Neural cell (in vitro differentiated cells): Measurements from ENCODE around the gene IGF2R. TPM values are rescaled to one million over a fixed set of nuclear protein-coding genes. Genes with fewer than 3 reads are reported as not detected.

Experiments
- H2AFZ ChIP-seq: fragments of 200-600, 300-800 bp; sonication (generic), shearing (Covaris generic); 2 replicates; pipeline ENCODE4 v1.6.0; 2014; ENCODE audit warnings: low read depth, mild to moderate bottlenecking, antibody characterized with exemption, low read length, moderate library complexity
- H3F3A ChIP-seq: fragments of 200-600 bp; shearing (Covaris generic); 2 replicates; pipeline ENCODE4 v1.6.1; 2016; ENCODE audit warnings: mild to moderate bottlenecking, moderate library complexity, mixed read lengths, antibody characterized with exemption, low read length; ENCODE audit not compliant: insufficient read depth, poor library complexity, severe bottlenecking
- H3K27ac ChIP-seq: fragments of 200-600, 300-800 bp; sonication (generic), shearing (Covaris generic); 2 replicates; pipeline ENCODE4 v1.5.1; 2014; ENCODE audit warnings: mild to moderate bottlenecking, low read length, moderate library complexity
- H3K27me3 ChIP-seq: fragments of 300-800, 200-600 bp; sonication (generic), shearing (Covaris generic); 2 replicates; pipeline ENCODE4 v1.6.0; 2014; ENCODE audit warnings: mild to moderate bottlenecking, low read depth, low read length, moderate library complexity; ENCODE audit not compliant: insufficient read depth
- H3K36me3 ChIP-seq: fragments of 300-800, 200-600 bp; sonication (generic), shearing (Covaris generic); 2 replicates; pipeline ENCODE4 v1.5.1; 2014; ENCODE audit warnings: mild to moderate bottlenecking, antibody characterized with exemption, low read length, moderate library complexity; ENCODE audit not compliant: insufficient read depth
- H3K4me2 ChIP-seq: fragments of 300-800, 200-600 bp; sonication (generic), shearing (Covaris generic); 2 replicates; pipeline ENCODE4 v1.6.0; 2014; ENCODE audit warnings: mild to moderate bottlenecking, low read length
- H3K4me3 ChIP-seq: fragments of 300-800, 200-600 bp; sonication (generic), shearing (Covaris generic); 2 replicates; pipeline ENCODE4 v1.5.1; 2014; ENCODE audit warnings: mild to moderate bottlenecking, low read length, moderate library complexity
- H3K79me2 ChIP-seq: fragments of 200-600 bp; shearing (Covaris generic); replicated peaks from 2 replicates; pipeline ENCODE4 v1.6.0; 2014; ENCODE audit warnings: mild to moderate bottlenecking, low read length, moderate library complexity; ENCODE audit not compliant: insufficient read depth
- H3K9ac ChIP-seq: fragments of 300-800, 200-600 bp; sonication (generic), shearing (Covaris generic); 2 replicates; pipeline ENCODE4 v1.6.1; 2016; ENCODE audit warnings: mild to moderate bottlenecking, low read length, mixed read lengths
- H3K9me2 ChIP-seq: fragments of 200-600 bp; shearing (Covaris generic); 2 replicates; pipeline ENCODE4 v1.6.1; 2016; ENCODE audit warnings: mild to moderate bottlenecking, low read length, mixed read lengths; ENCODE audit not compliant: insufficient read depth
- H3K9me3 ChIP-seq: fragments of 200-600, 300-800 bp; sonication (generic), shearing (Covaris generic); 2 replicates; pipeline ENCODE4 v1.6.1; 2016; ENCODE audit warnings: mild to moderate bottlenecking, mixed run types, low read length, moderate library complexity, mixed read lengths
- H4K20me1 ChIP-seq: fragments of 200-600 bp; shearing (Covaris generic); 2 replicates; pipeline ENCODE4 v1.6.1; 2016; ENCODE audit warnings: mild to moderate bottlenecking, mixed run types; ENCODE audit not compliant: insufficient read depth
- EP300 ChIP-seq: fragments of 450-650 bp; conservative IDR thresholded peaks from 2 replicates; pipeline ENCODE4 v1.6.1; 2014; ENCODE audit warnings: antibody characterized with exemption, mild to moderate bottlenecking, moderate library complexity; ENCODE audit not compliant: poor library complexity, severe bottlenecking
- EZH2 ChIP-seq: fragments of 200-600, 300-800 bp; shearing (Covaris generic), sonication (generic); IDR thresholded peaks from 2 replicates; pipeline ENCODE4 v1.6.1; 2014; ENCODE audit warnings: antibody characterized with exemption, low read length, borderline replicate concordance, mild to moderate bottlenecking; ENCODE audit not compliant: insufficient read depth, poor library complexity, severe bottlenecking
- MXI1 ChIP-seq: fragments of 450-650 bp; conservative IDR thresholded peaks from 2 replicates; pipeline ENCODE4 v1.6.1; 2014; ENCODE audit warnings: antibody characterized with exemption, mild to moderate bottlenecking; ENCODE audit not compliant: poor library complexity, severe bottlenecking
- POLR2AphosphoS5 ChIP-seq: IDR thresholded peaks from 2 replicates; pipeline ENCODE4 v1.6.1; 2012
- RAD21 ChIP-seq: fragments of 450-650 bp; conservative IDR thresholded peaks from 2 replicates; pipeline ENCODE4 v1.6.1; 2014; ENCODE audit warnings: antibody characterized with exemption, mild to moderate bottlenecking, moderate library complexity
- REST ChIP-seq: IDR thresholded peaks from 2 replicates; pipeline ENCODE4 v1.6.1; 2012; ENCODE audit warnings: borderline replicate concordance
- SMC3 ChIP-seq: fragments of 450-650 bp; conservative IDR thresholded peaks from 2 replicates; pipeline ENCODE4 v1.6.1; 2014; ENCODE audit warnings: antibody characterized with exemption, mild to moderate bottlenecking, moderate library complexity; ENCODE audit not compliant: poor library complexity
- TAF1 ChIP-seq: IDR thresholded peaks from 2 replicates; pipeline ENCODE4 v1.6.1; 2012; ENCODE audit warnings: low read depth
- polyA plus RNA-seq: library from polyadenylated mRNA; depleted of rRNA; stranded (reverse); fragments of >200 nt; gene quantifications from 2 replicates; pipeline ENCODE4 v1.2.3, GENCODE V29; 2014
- TF ChIP-seq, protein P1 (sequence below): fragments of 450-650 bp; IDR thresholded peaks from 2 replicates; pipeline ENCODE4 v1.5.1; 2014; ENCODE audit warnings: antibody characterized with exemption, mild to moderate bottlenecking, moderate library complexity; ENCODE audit not compliant: poor library complexity, severe bottlenecking

The IGF2R gene
- polyA plus RNA-seq, 1 donor from 2014 or later: 15.0 TPM

GRCh38 chr6:159973406-159973805 is 4.5 kb downstream of the IGF2R start:
- no peaks in the 10 kb centered on the region for H3K9me3 ChIP-seq
- H4K20me1 ChIP-seq: peaks cover 6% of the 10 kb centered on the region
- TF ChIP-seq EP300: no peak
- TF ChIP-seq EZH2: no peak
- no peak for TF ChIP-seq RAD21
- TF ChIP-seq TAF1: no peak
- TF ChIP-seq SMC3: no peak
- TF ChIP-seq MXI1: no peak
- TF ChIP-seq REST: no peak
- TF ChIP-seq, protein P1, sequence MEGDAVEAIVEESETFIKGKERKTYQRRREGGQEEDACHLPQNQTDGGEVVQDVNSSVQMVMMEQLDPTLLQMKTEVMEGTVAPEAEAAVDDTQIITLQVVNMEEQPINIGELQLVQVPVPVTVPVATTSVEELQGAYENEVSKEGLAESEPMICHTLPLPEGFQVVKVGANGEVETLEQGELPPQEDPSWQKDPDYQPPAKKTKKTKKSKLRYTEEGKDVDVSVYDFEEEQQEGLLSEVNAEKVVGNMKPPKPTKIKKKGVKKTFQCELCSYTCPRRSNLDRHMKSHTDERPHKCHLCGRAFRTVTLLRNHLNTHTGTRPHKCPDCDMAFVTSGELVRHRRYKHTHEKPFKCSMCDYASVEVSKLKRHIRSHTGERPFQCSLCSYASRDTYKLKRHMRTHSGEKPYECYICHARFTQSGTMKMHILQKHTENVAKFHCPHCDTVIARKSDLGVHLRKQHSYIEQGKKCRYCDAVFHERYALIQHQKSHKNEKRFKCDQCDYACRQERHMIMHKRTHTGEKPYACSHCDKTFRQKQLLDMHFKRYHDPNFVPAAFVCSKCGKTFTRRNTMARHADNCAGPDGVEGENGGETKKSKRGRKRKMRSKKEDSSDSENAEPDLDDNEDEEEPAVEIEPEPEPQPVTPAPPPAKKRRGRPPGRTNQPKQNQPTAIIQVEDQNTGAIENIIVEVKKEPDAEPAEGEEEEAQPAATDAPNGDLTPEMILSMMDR: no peak
- no peak for TF ChIP-seq POLR2AphosphoS5
- H3K36me3 ChIP-seq: no peaks in the 10 kb centered on the region
- H3F3A ChIP-seq: no peaks in the 10 kb centered on the region
- H3K79me2 ChIP-seq: peaks cover 83% of the 10 kb centered on the region
- no peak overlapping the region for H2AFZ ChIP-seq
- no peak overlapping the region for H3K4me2 ChIP-seq
- H3K4me3 ChIP-seq: no peak overlapping the region
- H3K9me2 ChIP-seq: no peaks in the 10 kb centered on the region
- no peak overlapping the region for H3K27ac ChIP-seq
- H3K27me3 ChIP-seq: no peaks in the 10 kb centered on the region
- H3K9ac ChIP-seq: no peak overlapping the region

DNA sequence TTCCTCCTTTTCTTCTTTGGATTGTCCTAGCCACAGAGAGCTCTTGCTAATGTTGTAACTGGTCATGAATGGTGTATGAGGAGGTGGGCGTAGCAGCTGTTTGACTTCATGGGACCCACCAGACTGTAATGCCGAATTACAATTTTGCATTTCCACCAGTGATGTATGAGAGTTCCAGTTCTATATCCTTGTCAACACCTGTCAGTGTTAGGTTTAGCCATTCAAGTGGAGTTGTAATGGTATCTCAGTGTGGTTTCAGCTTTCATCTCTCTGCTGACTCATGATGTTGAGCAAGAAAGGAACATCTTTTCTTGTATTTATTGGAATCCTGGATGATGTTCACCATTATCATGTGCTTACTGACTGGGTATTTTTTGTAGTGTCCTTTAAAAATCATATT is 5.1 kb downstream of the IGF2R start:
- no peak overlapping the region for H3K27ac ChIP-seq
- peaks cover 6% of the 10 kb centered on the region for H4K20me1 ChIP-seq
- no peaks in the 10 kb centered on the region for H3K9me2 ChIP-seq
- no peaks in the 10 kb centered on the region for H3K9me3 ChIP-seq
- no peaks in the 10 kb centered on the region for H3F3A ChIP-seq
- H3K4me2 ChIP-seq: no peak overlapping the region
- H3K79me2 ChIP-seq: peaks cover 83% of the 10 kb centered on the region
- no peak overlapping the region for H2AFZ ChIP-seq
- H3K9ac ChIP-seq: no peak overlapping the region
- H3K27me3 ChIP-seq: no peaks in the 10 kb centered on the region
- no peak overlapping the region for H3K4me3 ChIP-seq
- no peaks in the 10 kb centered on the region for H3K36me3 ChIP-seq
- TF ChIP-seq SMC3: no peak
- TF ChIP-seq, protein P1: no peak
- TF ChIP-seq MXI1: no peak
- TF ChIP-seq POLR2AphosphoS5: no peak
- no peak for TF ChIP-seq EP300
- no peak for TF ChIP-seq REST
- no peak for TF ChIP-seq TAF1
- no peak for TF ChIP-seq RAD21
- no peak for TF ChIP-seq EZH2
